Large intestine (tissue), 3 donors: Measurements from ENCODE around the gene DIAPH3. TPM values are rescaled to one million over a fixed set of nuclear protein-coding genes. Genes with fewer than 3 reads are reported as not detected.
A peak's percentile ranks its signal among the peaks of the same experiment; 100 is the strongest.

Experiments
- DNase-seq, 2 donors: peaks; one replicate each; pipeline versions ENCODE4 v3.0.0 to v3.0.0-alpha.2; 2013
- H3K27ac ChIP-seq: one replicate; pipeline ENCODE4 v1.5.1; 2013; ENCODE audit warnings: low read length
- H3K27me3 ChIP-seq: 2 replicates; pipeline ENCODE4 v1.6.1; 2013; ENCODE audit warnings: low read length; ENCODE audit not compliant: control insufficient read depth, insufficient read depth
- H3K36me3 ChIP-seq: 2 replicates; pipeline ENCODE4 v1.6.1; 2013; ENCODE audit warnings: low read length; ENCODE audit not compliant: control insufficient read depth, insufficient read depth
- H3K4me1 ChIP-seq: one replicate; pipeline ENCODE4 v1.6.1; 2013; ENCODE audit warnings: low read length; ENCODE audit not compliant: control insufficient read depth, insufficient read depth
- H3K4me3 ChIP-seq: one replicate; pipeline ENCODE4 v1.5.1; 2013; ENCODE audit warnings: low read length
- H3K9me3 ChIP-seq: one replicate; pipeline ENCODE4 v1.6.1; 2013; ENCODE audit warnings: mild to moderate bottlenecking, low read depth, low read length, moderate library complexity; ENCODE audit not compliant: control insufficient read depth
- WGBS: methylation state at CpG from one replicate; pipeline ENCODE4 v1.1.5; 2013; ENCODE audit warnings: low lambda C conversion rate; ENCODE audit not compliant: insufficient coverage; 5-methylcytosine and 5-hydroxymethylcytosine counted together
- polyA plus RNA-seq: library from polyadenylated mRNA; unstranded; fragments of 120-200 nt; gene quantifications from one replicate; pipeline ENCODE4 v1.2.1, GENCODE V29; 2013

Gene DIAPH3
- polyA plus RNA-seq, 1 donor, result 5.3 TPM

DNA sequence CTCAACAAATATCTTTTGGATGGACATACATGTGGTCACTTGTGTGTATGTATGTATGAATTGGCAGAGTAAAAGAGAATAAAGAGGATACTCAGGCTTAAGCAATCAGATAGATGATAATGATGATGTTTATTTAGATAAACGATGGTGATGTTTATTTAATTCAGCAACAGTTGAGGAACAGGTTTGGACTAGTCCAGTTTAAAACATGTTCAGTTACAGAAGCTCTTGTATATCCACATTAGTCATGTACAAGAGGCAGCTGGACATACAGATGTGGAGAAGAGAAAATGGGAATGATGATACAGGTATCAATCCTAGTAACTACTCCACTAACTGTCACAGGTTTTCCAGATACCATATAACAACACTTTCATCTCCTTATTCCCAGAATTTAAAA lies 232.1 kb downstream of the DIAPH3 start:
- Histone ChIP-seq H3K36me3 (no peaks in the 10 kb centered on the region), H3K9me3 (peaks cover 12% of the 10 kb centered on the region), H3K4me3 (no peak overlapping the region), H3K27me3 (no peaks in the 10 kb centered on the region), H3K4me1 (no peaks in the 10 kb centered on the region), H3K27ac (no peak overlapping the region)
- DNase-seq, result no peak
- 71% methylated on average over 1 of the region's 1 CpG for WGBS

DNA sequence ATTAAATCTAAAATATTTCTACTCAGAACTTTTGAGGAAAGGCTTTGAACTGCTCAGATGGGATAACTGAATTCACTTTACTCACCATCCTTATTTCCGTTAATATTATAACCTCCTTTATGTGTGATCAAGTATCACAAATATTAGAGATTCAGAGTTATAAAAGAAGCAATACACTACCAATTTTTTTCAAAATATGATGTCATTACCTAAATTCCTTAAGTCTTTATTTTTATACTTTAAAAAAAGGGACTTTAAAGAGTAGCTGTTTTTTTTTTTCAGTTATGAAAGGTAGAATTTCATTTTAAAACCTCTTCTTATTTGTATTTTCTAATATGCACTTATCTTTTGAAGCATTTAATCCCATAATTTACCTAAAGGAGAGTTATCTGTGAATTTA lies 239.5 kb downstream of the DIAPH3 start:
- Histone ChIP-seq H3K9me3 (peaks cover 12% of the 10 kb centered on the region), H3K4me3 (no peak overlapping the region), H3K4me1 (no peaks in the 10 kb centered on the region), H3K27ac (no peak overlapping the region), H3K36me3 (no peaks in the 10 kb centered on the region), H3K27me3 (no peaks in the 10 kb centered on the region)
- no peak for DNase-seq
- WGBS, result no CpG with 5 or more reads among the region's 1 CpG

DNA sequence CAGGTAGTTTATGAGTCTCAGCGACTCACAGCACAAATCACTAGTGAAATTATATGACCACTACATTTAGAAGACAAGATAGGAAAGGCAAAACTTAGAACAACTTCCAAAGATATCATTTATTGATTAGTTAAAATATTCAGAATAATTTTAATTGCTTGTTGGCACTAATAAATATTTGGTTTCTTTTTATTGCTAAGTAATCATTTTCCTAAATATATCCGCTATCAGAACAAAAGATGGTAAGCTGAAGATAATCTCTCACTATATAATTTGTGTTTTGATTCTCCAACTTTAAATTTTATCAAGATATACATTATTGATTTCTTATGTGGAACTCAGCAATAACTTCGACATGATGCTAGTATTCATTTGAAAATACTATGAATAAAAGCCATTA lies 248.5 kb downstream of the DIAPH3 start:
- no peaks in the 10 kb centered on the region for H3K9me3 ChIP-seq
- no peaks in the 10 kb centered on the region for H3K4me1 ChIP-seq
- no peaks in the 10 kb centered on the region for H3K36me3 ChIP-seq
- 100% methylated on average over 2 of the region's 3 CpGs for WGBS
- H3K4me3 ChIP-seq, result no peak overlapping the region
- DNase-seq, result no peak
- H3K27me3 ChIP-seq, result no peaks in the 10 kb centered on the region
- no peak overlapping the region for H3K27ac ChIP-seq

DNA sequence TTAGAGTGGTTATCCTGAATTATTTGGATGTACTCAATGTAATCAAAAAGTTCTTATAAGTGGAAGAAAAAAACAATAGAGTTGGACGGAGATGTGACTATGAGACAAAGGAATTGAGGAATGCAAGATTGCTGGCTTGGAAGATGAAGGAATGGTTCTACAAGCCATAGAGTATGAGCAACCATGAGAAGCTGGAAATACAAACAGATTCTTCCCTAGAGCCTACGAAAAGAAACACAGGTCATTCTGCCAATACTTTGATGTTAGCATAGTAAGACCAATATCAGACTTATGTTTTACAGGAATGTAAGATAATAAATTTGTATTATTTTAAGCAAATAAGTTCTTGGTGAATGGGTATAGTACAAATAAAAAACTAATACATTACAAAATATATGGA lies 249.2 kb downstream of the DIAPH3 start:
- Histone ChIP-seq H3K27ac (no peak overlapping the region), H3K4me3 (no peak overlapping the region), H3K27me3 (no peaks in the 10 kb centered on the region), H3K9me3 (no peaks in the 10 kb centered on the region), H3K36me3 (no peaks in the 10 kb centered on the region), H3K4me1 (no peaks in the 10 kb centered on the region)
- 92% methylated on average over 2 of the region's 2 CpGs for WGBS
- no peak for DNase-seq

DNA sequence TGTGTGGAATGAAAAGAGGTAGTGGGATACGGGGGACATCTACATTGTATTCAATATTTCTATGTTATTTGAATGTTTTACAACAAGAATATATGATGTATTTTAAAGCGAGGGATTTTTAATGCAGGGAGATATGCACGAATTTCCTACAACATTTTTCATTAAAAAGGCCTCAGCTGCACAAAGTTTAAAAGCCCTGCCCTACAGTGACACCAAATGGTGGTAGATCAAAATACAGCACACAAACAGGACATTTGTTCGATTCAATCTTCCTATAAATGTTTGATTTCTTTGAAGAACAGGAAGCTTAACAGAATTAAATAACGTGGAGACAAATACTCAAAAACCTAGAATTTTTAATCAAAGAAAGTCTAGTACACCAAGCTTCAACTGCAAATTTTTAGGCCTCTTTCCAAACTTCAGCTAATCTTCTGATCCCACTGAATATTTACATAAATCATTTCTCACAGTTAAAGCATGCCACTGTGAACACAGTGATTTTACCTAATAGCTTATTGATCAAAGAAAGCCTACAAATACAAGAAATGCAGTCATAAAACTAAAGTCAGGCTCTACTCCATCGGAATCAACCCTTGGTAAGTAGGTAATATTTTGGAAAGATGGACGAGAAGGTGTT lies 257.2 kb downstream of the DIAPH3 start:
- H3K36me3 ChIP-seq, result no peaks in the 10 kb centered on the region
- 44% methylated on average over 4 of the region's 7 CpGs for WGBS
- H3K9me3 ChIP-seq, result no peaks in the 10 kb centered on the region
- no peak overlapping the region for H3K27ac ChIP-seq
- no peak overlapping the region for H3K4me3 ChIP-seq
- no peaks in the 10 kb centered on the region for H3K27me3 ChIP-seq
- DNase-seq, result peak; percentile 7 to 27
- no peaks in the 10 kb centered on the region for H3K4me1 ChIP-seq

DNA sequence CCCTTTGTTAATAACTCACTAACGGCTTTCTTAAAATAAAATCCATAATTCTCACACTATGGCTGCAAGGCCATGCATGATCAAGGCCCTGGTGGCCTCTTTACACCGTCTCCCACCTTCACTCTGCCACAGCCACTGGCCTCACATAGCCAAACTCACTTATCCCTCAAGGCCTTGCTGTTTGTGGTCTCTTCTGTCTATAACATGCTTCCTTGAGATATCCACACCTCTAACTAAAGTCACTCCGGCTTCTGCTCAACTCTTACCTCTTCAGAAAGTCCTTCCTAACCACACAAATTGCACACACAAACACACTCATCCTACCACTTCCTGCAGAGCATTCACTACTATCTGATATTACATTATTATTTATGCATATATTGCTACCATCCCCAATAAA lies 262.5 kb downstream of the DIAPH3 start:
- no peaks in the 10 kb centered on the region for H3K9me3 ChIP-seq
- no peaks in the 10 kb centered on the region for H3K36me3 ChIP-seq
- H3K4me1 ChIP-seq, result no peaks in the 10 kb centered on the region
- WGBS, result 86% methylated on average over 1 of the region's 3 CpGs
- no peaks in the 10 kb centered on the region for H3K27me3 ChIP-seq
- no peak overlapping the region for H3K4me3 ChIP-seq
- H3K27ac ChIP-seq, result no peak overlapping the region
- no peak for DNase-seq

DNA sequence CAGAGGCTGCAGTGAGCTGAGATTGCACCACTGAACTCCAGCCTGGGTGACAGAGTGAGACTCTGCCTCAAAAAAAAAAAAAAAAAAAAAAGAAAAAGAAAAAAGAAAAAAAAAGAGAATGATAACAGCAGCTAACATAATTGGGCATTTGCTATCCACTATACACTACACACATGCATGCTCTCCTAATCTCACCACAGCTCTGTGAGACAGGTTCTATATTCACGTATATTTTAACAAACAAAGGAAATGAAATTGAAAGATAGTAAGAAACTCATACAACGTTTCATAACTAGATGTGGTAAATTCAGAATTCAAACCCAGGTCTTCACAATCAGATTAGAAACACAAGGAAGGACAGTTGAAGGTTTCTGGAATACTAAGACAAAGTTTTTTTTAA lies 265.7 kb downstream of the DIAPH3 start:
- H3K27me3 ChIP-seq, result no peaks in the 10 kb centered on the region
- H3K9me3 ChIP-seq, result no peaks in the 10 kb centered on the region
- H3K36me3 ChIP-seq, result no peaks in the 10 kb centered on the region
- H3K4me3 ChIP-seq, result no peak overlapping the region
- DNase-seq, result no peak
- WGBS, result 100% methylated on average over 1 of the region's 2 CpGs
- no peaks in the 10 kb centered on the region for H3K4me1 ChIP-seq
- H3K27ac ChIP-seq, result no peak overlapping the region

DNA sequence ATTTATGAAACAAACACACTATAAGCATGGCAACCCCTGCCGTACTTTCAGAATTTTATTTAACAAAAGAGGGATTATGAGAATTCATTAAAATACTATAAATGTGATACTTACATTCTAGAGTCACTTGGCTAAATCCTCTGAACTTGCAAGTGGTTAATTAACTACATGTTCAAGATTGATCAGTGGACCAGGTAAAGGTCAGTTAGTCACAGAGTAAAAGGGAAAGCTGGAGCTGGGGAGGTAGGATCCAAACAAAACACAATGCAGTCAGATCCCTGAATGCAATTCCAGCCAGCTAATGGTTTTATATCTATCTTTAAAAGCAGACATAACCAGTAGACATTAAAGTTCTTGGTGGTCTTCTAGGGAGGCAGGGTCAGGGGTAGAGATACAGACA lies 270.5 kb downstream of the DIAPH3 start:
- WGBS, result no CpG with 5 or more reads among the region's 1 CpG
- no peaks in the 10 kb centered on the region for H3K27me3 ChIP-seq
- H3K4me1 ChIP-seq, result peaks cover 13% of the 10 kb centered on the region
- no peak overlapping the region for H3K4me3 ChIP-seq
- no peaks in the 10 kb centered on the region for H3K9me3 ChIP-seq
- no peaks in the 10 kb centered on the region for H3K36me3 ChIP-seq
- DNase-seq, result peak; percentile 9 to 54
- no peak overlapping the region for H3K27ac ChIP-seq

DNA sequence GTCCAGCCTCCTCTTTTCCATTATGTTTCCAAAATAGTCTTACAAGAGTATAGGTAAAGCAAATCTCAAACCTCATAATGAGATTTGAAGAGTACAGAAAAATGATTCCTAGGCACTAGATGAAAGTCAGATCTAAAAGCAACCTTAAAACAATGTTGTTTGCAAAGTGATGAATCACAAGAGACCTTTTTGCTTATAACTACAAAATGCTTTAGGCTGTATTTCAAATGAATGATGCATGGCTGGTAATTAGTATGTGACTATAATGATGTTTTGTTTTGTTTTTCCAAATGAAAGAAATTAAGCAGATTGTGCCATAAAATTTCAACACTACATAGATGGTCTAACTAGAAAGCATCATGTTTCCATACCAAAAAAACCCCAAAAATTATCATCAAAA lies 272.7 kb downstream of the DIAPH3 start:
- no peaks in the 10 kb centered on the region for H3K9me3 ChIP-seq
- H3K4me1 ChIP-seq, result peaks cover 16% of the 10 kb centered on the region
- no peaks in the 10 kb centered on the region for H3K27me3 ChIP-seq
- DNase-seq, result no peak
- H3K36me3 ChIP-seq, result no peaks in the 10 kb centered on the region
- H3K4me3 ChIP-seq, result no peak overlapping the region
- H3K27ac ChIP-seq, result no peak overlapping the region

DNA sequence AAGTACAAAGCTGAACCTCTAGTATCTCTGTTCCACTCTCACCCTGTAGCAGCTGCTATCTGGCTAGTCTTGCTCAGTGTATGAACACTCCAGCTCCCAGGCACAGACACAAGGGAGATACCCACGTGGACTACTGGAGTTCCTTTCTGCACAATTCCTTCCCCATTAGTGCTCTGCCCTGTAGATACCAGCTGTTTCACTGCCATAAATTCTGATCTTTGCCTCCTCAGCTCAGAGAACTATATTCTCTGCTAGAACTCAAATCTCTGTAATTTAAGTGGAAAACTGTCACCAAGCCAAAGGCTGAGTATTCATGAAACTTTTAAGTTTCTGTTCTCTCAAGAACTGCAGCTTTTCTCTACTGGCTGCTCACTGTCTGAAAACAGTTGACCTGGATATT lies 273.7 kb downstream of the DIAPH3 start:
- Histone ChIP-seq H3K36me3 (no peaks in the 10 kb centered on the region), H3K9me3 (no peaks in the 10 kb centered on the region), H3K27me3 (no peaks in the 10 kb centered on the region), H3K4me3 (no peak overlapping the region), H3K27ac (peak overlapping the region; percentile 64), H3K4me1 (peaks cover 16% of the 10 kb centered on the region)
- WGBS, result 50% methylated on average over 1 of the region's 1 CpG
- DNase-seq, result peak; percentile 71 to 87

DNA sequence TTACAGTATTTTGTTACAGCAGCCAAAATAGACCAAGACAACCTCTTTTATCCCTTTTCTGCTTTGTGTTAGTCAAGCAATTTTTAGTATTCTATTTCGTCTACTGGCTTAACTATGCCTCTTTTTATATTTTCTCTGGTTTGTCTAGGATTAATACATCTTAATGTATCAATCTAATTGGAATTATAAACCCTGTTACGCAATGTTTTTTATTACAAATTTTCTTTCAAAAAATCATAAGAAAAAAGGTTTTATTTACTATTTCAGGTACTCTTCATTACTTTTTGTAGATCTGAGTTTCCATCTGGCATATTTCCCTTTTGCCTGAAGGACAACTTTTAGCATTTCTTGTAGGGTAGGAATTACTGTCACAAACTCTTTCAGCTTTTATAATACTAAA lies 275.3 kb downstream of the DIAPH3 start:
- Histone ChIP-seq H3K27me3 (no peaks in the 10 kb centered on the region), H3K27ac (no peak overlapping the region), H3K36me3 (no peaks in the 10 kb centered on the region), H3K4me3 (no peak overlapping the region), H3K9me3 (no peaks in the 10 kb centered on the region), H3K4me1 (peaks cover 16% of the 10 kb centered on the region)
- DNase-seq, result no peak
- 100% methylated on average over 2 of the region's 2 CpGs for WGBS
